T-helper 9 cell (primary cell): Measurements from ENCODE around the gene REV1.
"Not testable (repeated sequence)": the region's sequence is repeated elsewhere in the genome, so short reads cannot be mapped to it uniquely, and the experiment has no call there.

Experiments used
- DNase-seq: peaks from one replicate; pipeline ENCODE4 v3.0.0-alpha.2; 2020

Gene REV1

DNA sequence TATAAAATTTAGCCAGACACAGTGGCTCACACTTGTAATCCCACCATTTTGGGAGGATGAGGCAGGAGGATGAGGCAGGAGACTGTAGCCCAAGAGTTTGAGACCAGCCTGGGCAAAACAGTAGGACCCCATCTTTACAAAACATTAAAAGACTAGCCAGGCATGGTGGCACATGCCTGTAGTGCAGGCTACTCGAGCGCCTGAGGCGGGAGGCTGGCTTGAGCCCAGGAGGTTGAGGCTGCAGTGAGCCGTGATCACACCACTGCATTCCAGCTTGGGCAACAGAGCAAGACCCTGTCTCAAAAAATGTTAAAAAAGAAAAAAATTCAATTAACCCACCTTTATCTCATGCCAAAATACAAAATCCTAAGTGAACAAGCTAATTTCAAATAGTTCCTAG is 4.0 kb downstream of the REV1 start:
- DNase-seq, result no peak

DNA sequence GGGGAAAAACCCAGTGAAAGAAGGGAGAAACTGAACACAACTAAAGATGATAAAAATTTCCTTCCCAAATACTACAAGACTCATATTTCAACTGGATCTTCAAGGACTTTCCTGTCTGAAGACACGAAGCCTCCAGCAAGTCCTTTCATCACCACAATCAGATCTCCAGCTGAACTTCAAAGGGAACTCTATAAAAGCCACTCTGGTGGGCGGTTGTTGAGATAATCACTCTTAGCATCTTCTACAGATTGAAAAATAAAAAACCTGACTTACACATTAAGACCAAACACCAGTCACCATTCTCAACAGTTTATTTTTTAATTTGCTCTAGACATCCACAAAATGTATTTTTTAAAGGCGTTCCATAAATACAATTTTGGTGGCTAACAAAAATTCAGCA is 4.4 kb downstream of the REV1 start:
- DNase-seq, result no peak

DNA sequence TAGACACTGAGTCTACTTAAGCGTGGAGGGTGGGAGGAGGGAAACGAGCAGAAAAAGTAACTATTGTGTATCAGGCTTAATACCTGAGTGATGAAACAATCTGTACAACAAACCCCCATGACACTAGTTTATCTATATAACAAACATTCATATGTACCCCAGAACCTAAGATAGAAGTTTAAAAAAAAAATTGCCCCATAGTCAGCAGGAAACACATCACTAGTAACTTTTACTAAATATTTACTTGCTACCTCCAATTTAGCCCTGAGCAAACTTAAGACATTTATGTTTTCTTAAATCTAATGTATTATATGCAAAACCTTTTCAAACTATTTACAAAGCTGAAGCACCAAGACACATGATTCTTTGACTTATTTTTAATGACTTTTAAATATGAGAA is 5.6 kb downstream of the REV1 start:
- no peak for DNase-seq

DNA sequence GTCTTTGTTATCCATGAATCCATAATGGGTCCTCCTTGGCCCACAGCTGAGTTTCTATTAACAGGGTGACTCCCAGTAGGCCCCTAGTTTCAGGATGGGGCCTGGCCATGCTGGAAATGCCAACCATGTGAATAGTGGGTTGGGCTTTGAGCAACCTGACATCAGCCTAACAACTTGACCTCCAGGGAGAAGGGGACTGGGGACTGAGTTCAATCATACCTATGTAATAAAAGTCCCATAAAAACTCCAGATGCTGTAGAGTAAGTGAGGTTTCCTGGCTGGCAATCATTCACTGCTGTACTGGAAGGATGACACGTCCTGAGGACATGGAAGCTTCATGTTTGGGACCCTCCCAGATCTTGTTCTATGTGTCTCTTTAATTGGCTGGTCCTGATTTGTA is 7.9 kb downstream of the REV1 start:
- no peak for DNase-seq

DNA sequence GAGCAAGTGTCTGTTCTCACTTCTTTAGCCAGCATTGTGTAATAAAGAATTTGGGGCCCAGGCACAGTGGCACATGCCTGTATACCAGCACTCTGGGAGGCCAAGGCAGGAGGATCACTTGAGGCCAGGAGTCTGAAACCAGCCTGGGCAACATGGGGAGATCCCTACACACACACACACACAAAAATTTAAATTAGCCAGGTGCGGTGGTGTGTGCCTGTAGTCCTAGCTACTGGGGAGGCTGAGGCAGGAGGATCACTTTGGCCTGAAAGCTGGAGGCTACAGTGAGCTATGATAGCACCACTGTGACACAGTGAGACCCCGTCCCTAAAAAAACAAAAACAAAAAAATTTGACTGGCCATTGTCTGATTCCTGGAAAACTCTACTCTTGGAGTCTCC is 8.3 kb downstream of the REV1 start:
- DNase-seq, result no peak

DNA sequence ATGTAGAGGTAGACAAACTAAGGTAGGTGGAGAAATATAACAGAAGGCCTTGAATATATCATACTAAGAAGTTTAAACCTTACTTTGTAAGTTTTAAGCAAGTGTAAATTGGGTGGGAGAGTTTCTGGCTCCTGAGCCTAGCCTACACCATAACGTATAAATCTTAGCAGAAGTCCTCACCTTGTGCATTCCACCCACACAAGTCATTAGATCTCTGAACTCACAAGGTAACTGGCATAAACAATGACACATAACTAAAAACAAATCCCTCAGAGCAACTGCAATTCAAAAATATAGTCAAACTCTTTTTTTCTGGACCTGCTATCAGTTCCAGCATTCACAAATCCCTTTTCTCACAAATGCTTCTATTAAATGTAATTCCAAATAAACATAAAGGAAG is 9.4 kb downstream of the REV1 start:
- no peak for DNase-seq

DNA sequence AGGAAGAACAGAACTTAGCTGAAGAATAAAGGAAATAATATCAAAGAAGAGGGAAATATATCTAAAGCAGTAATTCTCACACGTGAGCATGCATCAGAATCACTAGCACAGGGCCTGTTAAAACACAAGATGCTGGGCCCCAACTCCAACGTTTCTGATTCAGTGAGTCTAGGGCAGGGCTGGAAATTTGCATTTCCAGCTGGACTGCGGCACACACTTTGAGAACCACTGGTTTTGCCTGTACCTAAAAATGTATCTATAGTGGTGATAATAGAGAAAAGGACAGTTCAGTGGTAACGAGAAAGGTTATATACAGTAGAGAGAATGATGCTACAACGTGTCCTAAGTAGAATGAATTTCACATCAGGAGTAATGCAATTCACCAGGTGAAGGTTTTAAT is 11.2 kb downstream of the REV1 start:
- DNase-seq, result no peak

DNA sequence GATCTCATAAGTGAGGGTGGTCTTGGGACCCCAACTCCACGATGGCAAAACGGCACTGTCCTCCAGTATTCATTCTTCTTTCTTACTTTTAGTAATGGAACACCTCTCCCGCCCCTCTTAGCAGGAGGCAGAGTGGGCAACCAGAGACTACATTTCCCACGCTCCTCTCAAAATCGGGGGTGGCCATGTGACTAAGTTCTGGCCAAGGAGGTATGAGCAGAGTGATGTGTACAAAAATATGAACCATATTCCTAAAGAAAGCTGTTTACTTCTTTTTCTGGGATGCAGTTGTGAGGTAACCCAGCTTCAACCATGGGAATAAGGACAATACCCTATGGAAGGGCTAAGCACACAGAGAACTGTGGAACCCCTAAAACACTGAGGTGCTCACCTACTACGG is 12.8 kb downstream of the REV1 start:
- no peak for DNase-seq

DNA sequence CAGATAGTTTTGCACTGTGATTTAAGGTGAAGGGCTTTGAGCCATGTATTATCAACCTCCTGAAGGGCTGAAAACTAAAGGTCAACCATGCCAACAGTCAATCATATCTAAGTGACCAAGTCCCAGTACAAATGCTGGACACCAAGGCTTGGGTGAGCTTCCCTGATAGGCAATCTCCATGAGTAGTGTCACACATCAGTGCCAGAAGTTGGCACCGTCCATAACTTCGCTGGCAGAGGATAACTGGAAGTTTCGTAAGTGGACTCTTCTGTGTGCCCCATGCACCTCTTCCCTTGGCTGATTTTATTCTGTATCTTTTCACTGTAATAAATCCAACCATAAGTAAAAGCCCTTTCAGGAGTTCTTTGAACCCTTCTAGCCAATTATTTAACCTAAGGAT is 13.2 kb downstream of the REV1 start:
- DNase-seq, result no peak

DNA sequence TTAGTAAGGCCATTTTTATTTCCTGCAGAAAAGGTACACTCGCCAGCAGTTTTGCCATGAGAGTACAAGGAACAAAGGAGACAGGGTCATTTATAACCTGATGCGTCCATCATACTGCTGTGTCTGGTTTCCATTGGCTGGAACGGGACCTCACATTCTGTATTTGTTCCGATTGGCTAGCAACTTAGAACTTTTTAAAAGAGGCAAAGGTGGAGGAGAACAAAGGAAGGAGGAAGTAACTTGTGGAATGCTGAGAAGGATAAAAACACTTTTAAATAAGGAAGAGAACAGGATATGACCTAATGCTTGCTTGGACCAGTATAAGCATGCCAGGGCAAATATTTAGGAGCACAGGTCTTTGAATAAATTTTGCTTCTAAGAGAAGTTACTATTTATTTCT is 14.7 kb downstream of the REV1 start:
- DNase-seq, result not testable (repeated sequence)

DNA sequence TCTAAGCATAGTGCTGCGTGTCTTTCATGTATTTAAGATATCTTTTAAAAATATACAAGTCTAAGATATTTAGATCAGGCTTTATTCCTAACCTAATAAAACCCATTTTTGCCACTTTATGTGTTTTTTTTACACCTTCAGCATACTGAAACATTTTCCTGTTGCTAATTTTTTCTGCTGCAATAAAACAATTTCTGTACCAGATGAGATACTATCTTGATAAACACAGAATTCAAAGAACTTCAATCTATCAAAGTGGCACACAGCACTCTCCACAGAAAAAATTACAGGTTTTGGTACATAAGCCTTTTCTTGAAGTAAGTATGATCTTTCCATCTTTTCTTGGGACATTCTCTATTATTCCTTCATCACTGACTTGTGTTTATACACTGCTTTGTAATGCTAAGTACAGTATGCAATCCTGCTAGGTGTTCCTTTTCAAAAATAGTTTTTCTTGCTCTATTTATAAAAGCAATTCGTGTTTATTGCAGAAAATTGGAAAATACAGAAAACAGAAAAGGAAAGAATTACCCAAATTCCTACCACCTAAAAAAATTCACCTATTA is 16.2 kb downstream of the REV1 start:
- DNase-seq, result no peak

DNA sequence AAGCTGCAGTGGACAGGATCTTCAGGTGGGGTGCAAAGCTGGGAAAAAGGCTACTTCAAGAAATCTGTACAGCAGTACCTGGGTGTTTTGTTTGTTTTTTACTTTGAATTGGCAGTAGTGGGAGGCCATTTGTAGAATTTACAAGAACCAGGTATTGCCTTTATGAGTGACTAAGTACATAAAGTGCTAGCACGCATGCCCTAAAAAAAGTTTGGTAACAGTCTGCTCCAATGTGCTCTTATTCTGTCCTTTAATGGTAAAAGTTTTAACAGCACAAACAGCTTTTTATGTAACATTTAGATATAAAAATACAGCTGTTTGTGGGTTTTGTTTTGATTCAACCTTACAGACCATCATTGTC is 17.2 kb downstream of the REV1 start:
- DNase-seq, result no peak

DNA sequence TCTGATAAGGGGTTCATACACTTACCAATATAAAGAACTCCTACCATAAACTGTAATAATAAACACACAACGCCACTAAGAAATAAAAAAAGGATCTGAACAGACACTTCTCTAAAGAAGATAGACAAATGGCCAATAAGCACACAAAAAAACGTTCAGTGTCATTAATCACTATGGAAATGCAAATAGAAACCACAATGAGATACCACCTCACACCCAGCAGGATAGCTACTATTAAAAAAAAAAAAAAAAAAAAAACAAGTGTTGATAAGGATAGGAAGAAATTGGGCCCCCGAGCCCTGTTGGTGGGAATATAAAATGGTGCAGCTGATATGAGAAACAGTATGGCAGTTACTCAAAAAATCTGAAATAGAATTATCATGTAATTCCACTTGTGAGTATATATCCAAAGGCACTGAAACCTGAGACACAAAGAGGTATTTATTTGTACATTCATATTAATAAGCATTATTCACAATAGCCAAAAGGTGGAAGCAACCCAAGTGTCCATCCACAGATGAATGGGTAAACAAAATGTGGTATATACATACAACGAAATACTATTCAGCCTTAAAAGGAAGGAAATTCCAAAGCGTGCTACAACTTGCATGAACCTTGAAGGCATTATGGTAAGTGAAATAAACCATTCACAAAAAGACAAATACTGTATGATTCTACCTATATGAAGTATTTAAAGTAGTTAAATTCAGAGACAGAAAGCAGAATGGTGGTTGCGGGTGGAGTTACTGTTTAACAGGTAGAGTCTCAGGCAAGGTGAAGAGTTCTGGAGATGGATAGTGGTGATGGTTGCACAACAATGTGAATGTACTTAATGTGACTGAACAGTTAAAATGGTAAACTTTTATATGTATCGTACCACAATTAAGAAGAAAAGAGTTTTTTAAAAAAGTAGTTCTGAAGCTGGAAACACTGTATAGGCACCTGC is 17.9 kb downstream of the REV1 start:
- no peak for DNase-seq

DNA sequence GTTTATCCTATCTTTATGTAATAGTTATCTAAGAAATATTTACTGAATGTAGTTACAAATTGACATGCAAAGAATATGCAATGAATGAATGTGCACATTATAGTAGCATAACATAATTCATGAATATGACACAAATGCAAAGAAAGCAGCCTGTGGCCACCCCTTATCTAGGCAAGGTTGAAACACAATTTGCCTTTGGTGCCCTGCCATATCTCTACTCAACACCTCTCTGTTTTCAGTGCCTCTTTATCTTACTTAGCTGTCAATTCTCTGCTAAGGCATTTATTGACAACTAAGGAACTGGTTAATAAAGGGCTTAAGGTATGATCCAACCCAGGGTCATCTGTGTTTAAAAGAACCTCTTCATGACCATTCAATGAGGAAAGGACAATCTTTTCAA is 18.9 kb downstream of the REV1 start:
- DNase-seq, result no peak

DNA sequence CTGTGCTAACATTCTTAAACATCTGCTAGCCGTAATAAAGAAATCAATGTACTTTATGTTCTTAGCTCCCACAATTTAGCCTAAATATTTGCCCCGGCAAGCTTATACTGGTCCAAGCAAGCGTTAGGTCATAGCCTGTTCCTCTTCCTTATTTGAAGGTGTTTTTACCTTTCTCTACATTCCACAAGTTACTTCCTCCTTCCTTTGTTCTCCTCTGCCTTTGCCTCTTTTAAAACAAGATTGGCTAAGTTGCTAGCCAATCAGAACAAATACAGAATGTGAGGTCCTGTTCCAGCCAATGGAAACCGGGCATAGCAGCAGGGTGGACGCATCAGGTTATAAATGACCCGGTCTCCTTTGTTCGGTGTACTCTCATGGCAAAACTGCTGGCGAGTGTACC is 19.4 kb downstream of the REV1 start:
- DNase-seq, result not testable (repeated sequence)

DNA sequence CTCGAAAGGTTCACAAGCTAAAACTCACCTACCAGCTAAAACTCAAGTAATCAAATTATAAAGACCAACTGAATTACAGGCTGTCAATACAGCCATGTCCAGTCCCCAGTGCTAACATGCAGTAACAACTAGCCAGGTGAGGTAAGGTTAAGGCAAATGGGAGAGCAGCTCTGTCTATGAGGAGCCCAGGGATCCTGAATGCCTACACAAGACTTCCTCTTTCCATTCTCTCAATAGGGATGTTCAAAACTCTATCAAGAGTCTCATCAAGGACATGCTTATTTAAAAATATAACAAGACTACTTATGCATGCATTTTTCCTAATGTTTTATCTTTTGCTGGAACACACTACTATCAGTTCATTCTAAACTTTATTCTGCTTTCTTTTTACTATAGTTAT is 20.4 kb downstream of the REV1 start:
- no peak for DNase-seq

DNA sequence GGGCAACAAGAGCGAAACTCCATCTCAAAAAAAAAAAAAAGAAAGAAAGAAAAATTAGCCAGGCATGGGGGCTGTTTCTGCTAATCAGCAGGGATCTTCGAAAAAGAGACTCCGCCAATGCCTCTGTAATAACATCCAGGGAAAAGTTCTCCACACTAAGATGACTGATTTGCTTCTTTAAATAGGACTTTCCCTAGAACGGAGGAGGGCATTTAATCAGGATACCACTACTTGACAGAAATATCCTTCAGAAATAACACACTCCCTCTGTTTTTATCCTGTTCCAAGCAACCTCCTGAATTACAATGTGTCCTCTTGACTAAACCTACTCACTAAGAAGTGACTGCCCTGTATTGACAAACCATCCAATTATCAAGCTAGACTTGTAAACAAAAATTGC is 21.7 kb downstream of the REV1 start:
- no peak for DNase-seq

DNA sequence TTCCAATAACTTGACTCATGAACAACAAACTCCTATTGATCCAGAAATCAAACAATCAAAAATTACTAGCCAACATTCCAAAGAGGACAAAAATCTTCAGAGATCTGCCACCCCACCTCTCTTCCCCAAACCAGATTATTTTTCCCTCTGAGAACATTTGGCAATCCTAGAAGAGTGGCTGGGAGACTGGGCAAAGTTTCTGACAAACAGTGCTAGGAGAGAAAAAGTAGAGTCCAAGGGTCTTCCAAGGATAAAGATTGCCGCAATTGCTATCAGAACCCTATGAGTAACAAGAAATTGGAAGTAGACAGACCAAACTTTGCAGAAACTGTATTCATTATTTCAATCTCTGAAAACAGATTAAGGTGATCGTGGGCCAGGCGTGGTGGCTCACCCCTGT is 22.4 kb downstream of the REV1 start:
- DNase-seq, result no peak

DNA sequence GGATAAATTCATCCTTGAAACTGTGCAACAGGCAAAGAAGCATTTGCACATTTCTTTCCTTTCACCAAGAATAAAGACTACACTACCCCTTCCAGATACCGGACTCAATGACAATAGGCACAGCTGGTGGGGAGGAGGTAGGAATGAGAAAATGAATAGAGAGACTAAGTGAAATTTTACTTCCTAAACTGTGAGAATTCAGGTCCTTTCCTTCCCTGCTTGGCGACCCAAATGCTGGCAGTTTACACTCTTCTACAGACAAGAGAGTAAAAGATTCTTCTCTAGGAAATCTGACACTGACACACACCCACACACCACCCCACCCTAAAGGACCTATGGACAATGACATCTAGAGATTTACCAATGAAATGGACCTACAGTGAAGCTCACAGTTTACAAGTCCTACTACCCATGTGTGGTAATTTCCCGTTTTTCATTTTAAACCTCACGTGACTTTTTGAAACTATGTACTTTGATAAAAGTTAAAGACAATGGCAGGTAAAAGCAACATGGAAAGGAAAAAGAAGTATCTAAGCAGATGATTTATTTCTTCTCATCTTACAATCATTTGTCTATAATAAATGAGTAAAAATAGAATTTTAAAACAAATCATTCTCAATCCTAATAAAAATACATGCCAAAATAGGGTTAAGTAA is 27.9 kb downstream of the REV1 start:
- DNase-seq, result no peak

DNA sequence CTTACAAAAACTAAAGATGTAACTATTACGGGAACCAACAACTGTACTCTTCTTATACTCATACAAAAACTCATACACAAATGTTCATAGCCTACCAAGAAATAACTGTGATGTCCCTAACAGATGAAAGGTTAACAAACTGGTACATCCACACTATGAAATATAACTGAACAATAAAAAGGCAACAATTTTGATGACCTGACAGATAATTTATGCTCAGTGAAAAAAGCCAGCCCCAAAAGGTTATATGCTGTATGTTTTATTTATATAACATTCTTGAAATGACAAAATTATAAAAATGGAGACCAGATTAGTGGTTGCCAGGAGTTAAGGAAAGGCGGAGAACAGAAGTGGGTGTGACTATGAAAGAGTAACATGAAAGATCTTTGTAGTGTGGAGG is 31.3 kb downstream of the REV1 start:
- DNase-seq, result no peak

DNA sequence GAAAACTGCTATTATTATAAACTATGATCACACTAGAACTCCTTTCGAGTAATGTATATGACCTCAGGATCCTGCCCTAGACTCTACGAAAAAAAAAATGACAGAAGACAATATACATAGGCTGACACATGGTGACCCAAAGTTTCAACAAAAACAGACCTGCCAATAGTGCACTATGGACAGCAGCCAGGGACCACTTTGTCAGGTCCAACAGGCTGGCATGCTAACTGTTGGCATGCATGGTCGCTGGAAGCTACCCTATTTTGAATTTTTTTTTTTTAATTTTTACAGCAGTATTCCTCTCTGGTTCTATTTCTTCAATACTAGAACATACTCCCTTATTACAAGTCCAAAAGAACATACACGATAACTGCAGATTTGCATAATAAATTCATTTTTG is 38.1 kb downstream of the REV1 start:
- DNase-seq, result no peak

DNA sequence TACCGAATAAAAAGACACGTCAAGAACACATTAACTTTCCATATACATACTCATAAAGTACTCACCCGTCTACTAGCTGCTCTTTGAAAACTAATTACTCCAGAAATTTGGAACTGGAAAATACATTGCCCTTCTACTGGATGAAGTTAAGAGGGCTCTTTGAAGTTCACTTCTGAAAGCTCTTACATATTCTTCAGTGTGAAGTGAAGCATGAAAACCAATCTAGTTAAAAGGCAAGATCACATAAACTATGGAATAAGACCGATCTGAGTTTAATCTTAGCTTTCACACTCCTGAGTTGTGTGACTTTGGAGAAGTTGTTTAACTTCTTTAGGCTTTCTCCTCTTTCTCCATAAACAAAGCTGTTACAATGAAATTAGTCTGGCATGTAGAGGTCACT is 38.5 kb downstream of the REV1 start:
- no peak for DNase-seq

DNA sequence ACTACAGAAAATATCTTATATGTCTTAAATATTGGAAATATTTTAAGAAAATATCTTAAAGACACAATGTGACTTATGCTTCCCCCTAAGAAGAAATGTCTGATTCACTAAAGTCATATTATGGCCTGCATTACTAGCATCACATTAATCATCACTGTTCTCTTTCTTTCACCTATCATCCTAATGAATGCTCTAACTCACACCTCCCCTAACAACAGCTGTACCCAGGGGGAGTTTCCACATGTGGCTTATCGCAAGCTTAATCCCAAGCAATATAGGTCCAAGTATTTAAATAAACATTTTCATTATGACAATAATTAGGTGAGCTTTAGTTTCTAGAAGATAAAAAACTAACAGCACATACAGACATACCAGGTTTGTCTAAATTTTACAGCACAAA is 39.6 kb downstream of the REV1 start:
- DNase-seq, result no peak

DNA sequence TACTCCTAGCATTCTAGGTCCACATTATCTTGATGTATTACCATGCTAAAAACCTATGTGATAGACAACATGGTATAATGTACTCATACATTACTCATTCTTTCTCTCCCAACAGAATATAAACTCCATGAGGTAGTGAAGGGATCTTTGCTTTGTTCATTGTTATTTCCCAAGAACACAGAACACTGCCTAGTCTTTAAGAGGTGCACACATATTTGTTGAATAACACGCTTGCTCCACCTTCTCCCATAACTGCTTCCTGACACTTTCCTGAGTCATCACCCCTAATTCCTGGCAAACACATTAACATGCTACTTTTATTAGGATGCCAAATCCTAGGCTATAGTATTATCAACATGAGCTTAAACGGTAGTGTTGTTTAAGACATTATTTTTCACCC is 41.3 kb downstream of the REV1 start:
- no peak for DNase-seq
